H1 (cell line): ENCODE results near the gene NKTR. TPM values are rescaled to one million over a fixed set of nuclear protein-coding genes. Genes with fewer than 3 reads are reported as not detected.
A peak's percentile ranks its signal among the peaks of the same experiment; 100 is the strongest.

Source experiments
- CTCF ChIA-PET: fragments of 300-600 bp; sonication (Branson Sonifier 250); formaldehyde crosslinking; loops from one replicate; lab custom pipeline; 2021; ENCODE audit not compliant: partially characterized antibody; lab: Charles Lee
- POLR2A ChIA-PET: fragments of 300-600 bp; sonication (Branson Sonifier 250); formaldehyde crosslinking; loops from one replicate; lab custom pipeline; 2021; ENCODE audit warnings: inconsistent platforms; ENCODE audit not compliant: partially characterized antibody; lab: Charles Lee
- DNase-seq, 2 experiments: peaks; one replicate each; pipeline versions ENCODE4 v3.0.0 to v3.0.0-alpha.2; 2010 to 2022; ENCODE audit warnings: low spot score in 2 of 2, low read depth in 1 of 2, mixed read lengths in 1 of 2
- FAIRE-seq: peaks from 2 replicates; lab custom pipeline; 2011; peaks lifted over from hg19 to GRCh38; lab: Jason Lieb, UNC
- H2AFZ ChIP-seq: 2 replicates; pipeline ENCODE4 v1.8.1; 2012; ENCODE audit warnings: low read length, inconsistent platforms
- H2AK5ac ChIP-seq: 2 replicates; pipeline ENCODE4 v1.6.1; 2013; ENCODE audit warnings: low read depth, low read length
- H2BK120ac ChIP-seq: replicated peaks from 2 replicates; pipeline ENCODE3; 2013; ENCODE audit warnings: low read depth, low read length, inconsistent platforms
- H2BK12ac ChIP-seq: 2 replicates; pipeline ENCODE4 v1.6.1; 2013; ENCODE audit warnings: low read depth, low read length
- H2BK15ac ChIP-seq: 2 replicates; pipeline ENCODE4 v1.6.1; 2013; ENCODE audit warnings: low read length
- H2BK20ac ChIP-seq: 2 replicates; pipeline ENCODE4 v1.6.1; 2013; ENCODE audit warnings: low read length
- H2BK5ac ChIP-seq: 2 replicates; pipeline ENCODE4 v1.6.1; 2013; ENCODE audit warnings: low read depth, low read length
- H3K14ac ChIP-seq: 2 replicates; pipeline ENCODE4 v1.6.1; 2013; ENCODE audit warnings: inconsistent platforms; ENCODE audit not compliant: insufficient read length
- H3K18ac ChIP-seq: 2 replicates; pipeline ENCODE4 v1.6.1; 2013; ENCODE audit warnings: low read length; ENCODE audit errors: extremely low read depth
- H3K23ac ChIP-seq: 2 replicates; pipeline ENCODE4 v1.6.1; 2013; ENCODE audit warnings: inconsistent platforms; ENCODE audit not compliant: insufficient read length
- H3K23me2 ChIP-seq: 2 replicates; pipeline ENCODE4 v1.6.1; 2013; ENCODE audit warnings: low read depth, low read length
- H3K27ac ChIP-seq: 2 replicates; pipeline ENCODE4 v1.6.1; 2011; ENCODE audit warnings: low read depth, low read length, inconsistent platforms
- H3K27me3 ChIP-seq, 4 experiments: replicated peaks in 1 of 4; 1 replicate in 1 of 4; 2 replicates in 3 of 4; pipeline versions ENCODE4 v1.6.1 to v1.8.1; 2011 to 2013; ENCODE audit warnings: low read length in 3 of 4, mild to moderate bottlenecking in 3 of 4, inconsistent platforms in 2 of 4, mixed read lengths in 2 of 4, moderate library complexity in 1 of 4; ENCODE audit not compliant: control insufficient read depth in 3 of 4, insufficient read depth in 3 of 4; ENCODE audit errors: extremely low read depth in 1 of 4
- H3K36me3 ChIP-seq, 4 experiments: 2 replicates each; pipeline versions ENCODE4 v1.6.1 to v1.8.1; 2011 to 2013; ENCODE audit warnings: mild to moderate bottlenecking in 4 of 4, low read length in 3 of 4, moderate library complexity in 2 of 4, control low read depth in 1 of 4, inconsistent platforms in 1 of 4; ENCODE audit not compliant: insufficient read depth in 4 of 4, control insufficient read depth in 2 of 4
- H3K4ac ChIP-seq: replicated peaks from 2 replicates; pipeline ENCODE3; 2013; ENCODE audit warnings: low read length, low read depth, mixed read lengths, inconsistent platforms; ENCODE audit not compliant: insufficient read length
- H3K4me1 ChIP-seq, 4 experiments: replicated peaks in 1 of 4; 1 replicate in 1 of 4; 2 replicates in 3 of 4; pipeline versions ENCODE4 v1.6.1 to v1.8.1; 2011 to 2013; ENCODE audit warnings: low read length in 3 of 4, inconsistent platforms in 2 of 4, mixed read lengths in 1 of 4; ENCODE audit not compliant: insufficient read depth in 4 of 4, control insufficient read depth in 3 of 4
- H3K4me2 ChIP-seq, 2 experiments: 2 replicates each; pipeline versions ENCODE4 v1.6.1 to v1.8.1; 2011 to 2013; ENCODE audit warnings: low read depth in 2 of 2, low read length in 2 of 2, control low read depth in 1 of 2, inconsistent platforms in 1 of 2, mild to moderate bottlenecking in 1 of 2; ENCODE audit not compliant: insufficient read depth in 1 of 2
- H3K4me3 ChIP-seq, 4 experiments: fragments of 200-600, 300-600 bp in 1 of 4; sonication (generic), shearing (Covaris generic), sonication (Bioruptor Twin) in 1 of 4; 2 replicates each; pipeline versions ENCODE4 v1.5.1 to v1.8.1; 2011 to 2016; ENCODE audit warnings: low read length in 4 of 4, low read depth in 3 of 4, control low read depth in 2 of 4, inconsistent platforms in 2 of 4, mild to moderate bottlenecking in 2 of 4, mixed read lengths in 1 of 4, moderate library complexity in 1 of 4; ENCODE audit not compliant: insufficient read depth in 2 of 4; ENCODE audit errors: extremely low read depth in 1 of 4
- H3K56ac ChIP-seq: replicated peaks from 2 replicates; pipeline ENCODE3; 2013; ENCODE audit warnings: low read depth, mild to moderate bottlenecking, mixed read lengths, low read length, inconsistent platforms; ENCODE audit not compliant: insufficient read length
- H3K79me1 ChIP-seq: 2 replicates; pipeline ENCODE4 v1.6.1; 2013; ENCODE audit warnings: low read depth, low read length, control low read depth
- H3K79me2 ChIP-seq, 2 experiments: 2 replicates each; pipeline versions ENCODE4 v1.6.1 to v1.8.1; 2012 to 2013; ENCODE audit warnings: low read length in 2 of 2, mild to moderate bottlenecking in 2 of 2, inconsistent platforms in 1 of 2; ENCODE audit not compliant: insufficient read depth in 2 of 2, control insufficient read depth in 1 of 2
- H3K9ac ChIP-seq, 4 experiments: replicated peaks in 1 of 4; 1 replicate in 1 of 4; 2 replicates in 3 of 4; pipeline versions ENCODE4 v1.6.1 to v1.8.1; 2011 to 2013; ENCODE audit warnings: low read depth in 3 of 4, low read length in 3 of 4, control low read depth in 2 of 4, mild to moderate bottlenecking in 2 of 4, moderate library complexity in 2 of 4, inconsistent platforms in 1 of 4; ENCODE audit errors: extremely low read depth in 1 of 4
- H3K9me3 ChIP-seq, 2 experiments: 2 replicates each; pipeline versions ENCODE4 v1.6.1 to v1.8.1; 2012 to 2013; ENCODE audit warnings: mild to moderate bottlenecking in 2 of 2, moderate library complexity in 2 of 2, control low read depth in 1 of 2, inconsistent platforms in 1 of 2, low read depth in 1 of 2, low read length in 1 of 2, mixed read lengths in 1 of 2; ENCODE audit not compliant: insufficient read depth in 2 of 2
- H4K20me1 ChIP-seq, 2 experiments: replicated peaks in 1 of 2; 2 replicates each; pipeline versions ENCODE3 to v1.8.1; 2011 to 2013; ENCODE audit warnings: inconsistent platforms in 2 of 2, low read length in 2 of 2, mild to moderate bottlenecking in 1 of 2; ENCODE audit not compliant: insufficient read depth in 2 of 2, control insufficient read depth in 1 of 2
- H4K5ac ChIP-seq: 2 replicates; pipeline ENCODE4 v1.6.1; 2013; ENCODE audit warnings: low read length, low read depth, mixed read lengths, inconsistent platforms; ENCODE audit not compliant: insufficient read length
- H4K8ac ChIP-seq: 2 replicates; pipeline ENCODE4 v1.8.0; 2013; ENCODE audit warnings: mild to moderate bottlenecking, moderate library complexity, low read length, inconsistent platforms; ENCODE audit not compliant: insufficient read depth; ENCODE audit errors: extremely low read depth
- H4K91ac ChIP-seq: replicated peaks from 2 replicates; pipeline ENCODE3; 2013; ENCODE audit warnings: low read length, mixed read lengths, inconsistent platforms; ENCODE audit not compliant: insufficient read length
- KDM1A ChIP-seq: fragments of 200-600, 300-600 bp; sonication (generic); IDR thresholded peaks from 2 replicates; pipeline ENCODE4 v1.7.1; 2016; ENCODE audit warnings: mild to moderate bottlenecking, low read length, borderline replicate concordance
- KDM5A ChIP-seq: fragments of 200-600 bp; IDR thresholded peaks from 2 replicates; pipeline ENCODE4 v1.7.1; 2012; ENCODE audit warnings: mild to moderate bottlenecking, low read length, inconsistent platforms, mixed read lengths
- SAP30 ChIP-seq: fragments of 300-600 bp; sonication (generic); IDR thresholded peaks from 2 replicates; pipeline ENCODE4 v1.7.1; 2012; ENCODE audit warnings: low read length, moderate library complexity, mild to moderate bottlenecking, inconsistent platforms; ENCODE audit not compliant: insufficient read depth, insufficient replicate concordance
- SP2 ChIP-seq: IDR thresholded peaks from 2 replicates; pipeline ENCODE4 v1.6.1; 2012; ENCODE audit warnings: mild to moderate bottlenecking, low read length, inconsistent platforms
- TAF7 ChIP-seq: optimal IDR thresholded peaks from 2 replicates; pipeline ENCODE3; 2011; ENCODE audit warnings: low read depth, mild to moderate bottlenecking, inconsistent platforms, low read length, moderate library complexity, borderline replicate concordance
- TBP ChIP-seq: IDR thresholded peaks from 2 replicates; pipeline ENCODE4 v1.6.1; 2011; ENCODE audit warnings: low read depth, low read length, improper control_type of control experiment
- WGBS, 2 experiments: shearing (Covaris generic) in 1 of 2; methylation state at CpG; one replicate each; pipeline versions ENCODE4 v1.1.6 to v1.1.7; 2013 to 2015; ENCODE audit warnings: low lambda C conversion rate in 2 of 2, mixed read lengths in 2 of 2, inconsistent platforms in 1 of 2, low coverage in 1 of 2, missing lambda C conversion rate in 1 of 2; ENCODE audit not compliant: insufficient replicate concordance in 2 of 2, insufficient coverage in 1 of 2, insufficient read length in 1 of 2; ENCODE audit errors: extremely low coverage in 1 of 2, missing lambda C conversion rate in 1 of 2; 5-methylcytosine and 5-hydroxymethylcytosine counted together
- polyA plus RNA-seq, 7 experiments: library from polyadenylated mRNA; depleted of rRNA in 3 of 7; stranded (reverse) in 5 of 7; unstranded in 2 of 7; fragments of >200 nt in 5 of 7; fragments of 200-250 nt in 2 of 7; gene quantifications; 1 replicate in 5 of 7; 2 replicates in 1 of 7; 4 replicates in 1 of 7; pipeline versions ENCODE4 v1.2.1 to v1.2.3, GENCODE V29; 2011 to 2013; ENCODE audit warnings: missing spikeins in 2 of 7, mixed read lengths in 2 of 7
- total RNA-seq: library from RNA; stranded (reverse); fragmentation: NEBNext Ultra II Directional; extraction: Animal tissue kit (Norgen Biotek cat#: 25700); gene quantifications from 2 replicates; pipeline ENCODE4 v1.2.1, GENCODE V29; 2021
- TF ChIP-seq, protein P1 (sequence below): IDR thresholded peaks from 2 replicates; pipeline ENCODE4 v1.6.1; 2011; ENCODE audit warnings: low read depth, mild to moderate bottlenecking, low read length; ENCODE audit not compliant: insufficient read depth

NKTR gene
- total and polyA plus RNA-seq, 2 of the 8 experiments (the other 6 are each of a cell fraction or from before 2014, with no cell fraction given), result 24.1 to 62.2 TPM

DNA sequence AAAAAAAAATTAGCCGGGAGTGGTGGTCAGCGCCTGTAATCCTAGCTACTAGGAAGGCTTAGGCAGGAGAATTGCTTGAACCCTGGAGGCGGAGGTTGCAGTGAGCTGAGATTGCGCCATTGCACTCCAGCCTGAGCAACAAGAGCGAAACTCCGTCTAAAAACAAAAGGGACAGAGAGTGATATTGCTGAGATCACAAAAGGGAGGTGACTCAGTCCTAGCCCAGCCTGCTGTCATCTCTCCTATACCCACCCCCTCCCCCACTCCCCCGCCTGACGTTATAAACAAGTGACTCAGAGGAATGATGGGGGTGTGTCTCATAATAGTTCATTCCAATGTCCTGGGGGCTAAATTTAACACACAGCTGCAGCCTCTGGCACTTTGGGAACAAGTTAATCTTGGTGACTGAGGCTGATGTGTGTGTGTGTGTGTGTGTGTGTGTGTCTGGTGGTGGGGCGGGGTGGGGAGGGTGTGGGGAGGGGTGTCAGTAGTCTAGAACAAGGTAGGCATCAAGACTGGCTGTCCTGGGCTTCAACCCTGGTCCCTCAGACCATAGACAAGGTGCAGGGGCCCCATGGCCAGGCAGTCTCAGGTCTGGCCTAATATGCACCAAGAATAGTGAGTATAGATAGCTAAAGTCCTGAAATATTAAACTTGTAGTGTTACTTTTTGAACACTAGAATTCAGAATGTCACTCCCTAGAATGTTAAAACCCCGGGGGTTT is 83.6 kb downstream of the NKTR start:
- Histone ChIP-seq H3K23ac (no peak overlapping the region), H4K20me1 (no peaks in the 10 kb centered on the region), H3K27me3 (no peaks in the 10 kb centered on the region; a peak in 1 of 7 replicates), H3K79me2 (no peaks in the 10 kb centered on the region), H2BK20ac (no peak overlapping the region), H2BK120ac (no peak overlapping the region), H3K14ac (no peak overlapping the region), H2BK5ac (no peak overlapping the region), H4K5ac (no peak overlapping the region), H3K9ac (no peak overlapping the region), H2BK15ac (no peak overlapping the region), H3K4me1 (peaks cover 0 to 6% (median under 1%) of the 10 kb centered on the region in 4 experiments; a peak in 2 of 7 replicates), H4K8ac (no peak overlapping the region), H3K4me2 (no peak overlapping the region), H3K79me1 (no peaks in the 10 kb centered on the region), H3K18ac (no peak overlapping the region), H3K36me3 (no peaks in the 10 kb centered on the region), H2BK12ac (no peak overlapping the region), H3K27ac (no peak overlapping the region), H2AK5ac (no peak overlapping the region), H3K56ac (no peak overlapping the region), H3K23me2 (no peaks in the 10 kb centered on the region), H3K4me3 (no peak overlapping the region), H3K4ac (no peak overlapping the region), H3K9me3 (no peaks in the 10 kb centered on the region), H2AFZ (no peak overlapping the region), H4K91ac (no peak overlapping the region)
- FAIRE-seq (no peak), DNase-seq (peak in 1 of 2 experiments; percentile 15)
- WGBS, 2 experiments, result 81% methylated on average over 8 of the region's 10 CpGs; no CpG with 5 or more reads in 1 of the 2 experiments
- CTCF ChIA-PET, result interaction anchor here (0.9 to 1.5 kb wide), 4 partner anchors 26 to 72 kb away, joined by 3 to 5 read pairs (median 3); no protein-coding TSS in a partner anchor
- POLR2A ChIA-PET, result interaction anchor here (1.2 kb wide), 1 partner anchor 121 kb away, joined by 3 read pairs; the partner anchor contains the start of gene HIGD1A
- TF ChIP-seq KDM1A, result no peak
- TF ChIP-seq, protein P1, sequence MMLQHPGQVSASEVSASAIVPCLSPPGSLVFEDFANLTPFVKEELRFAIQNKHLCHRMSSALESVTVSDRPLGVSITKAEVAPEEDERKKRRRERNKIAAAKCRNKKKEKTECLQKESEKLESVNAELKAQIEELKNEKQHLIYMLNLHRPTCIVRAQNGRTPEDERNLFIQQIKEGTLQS, result no peak
- TF ChIP-seq TAF7, result no peak
- TF ChIP-seq SP2, result no peak
- no peak for TF ChIP-seq SAP30
- no peak for TF ChIP-seq TBP
- TF ChIP-seq KDM5A, result no peak
